Panc1 (cell line): ENCODE results near the gene KRTAP10-7.

Source experiments
- POLR2AphosphoS5 ChIP-seq: IDR thresholded peaks from 2 replicates; pipeline ENCODE4 v1.6.1; 2012; ENCODE audit warnings: mild to moderate bottlenecking, low read depth, low read length, moderate library complexity
- SIN3A ChIP-seq: IDR thresholded peaks from 2 replicates; pipeline ENCODE4 v1.6.1; 2012; ENCODE audit warnings: low read depth, mild to moderate bottlenecking, low read length, moderate library complexity, borderline replicate concordance; ENCODE audit not compliant: insufficient read depth
- TCF7L2 ChIP-seq: IDR thresholded peaks from 2 replicates; pipeline ENCODE4 v1.6.1; 2011; ENCODE audit warnings: mild to moderate bottlenecking, low read depth, low read length, inconsistent platforms
- TF ChIP-seq, protein P1 (sequence below): fragments of 450-650 bp; IDR thresholded peaks from 2 replicates; pipeline ENCODE4 v1.5.1; 2017; ENCODE audit warnings: mild to moderate bottlenecking

DNA sequence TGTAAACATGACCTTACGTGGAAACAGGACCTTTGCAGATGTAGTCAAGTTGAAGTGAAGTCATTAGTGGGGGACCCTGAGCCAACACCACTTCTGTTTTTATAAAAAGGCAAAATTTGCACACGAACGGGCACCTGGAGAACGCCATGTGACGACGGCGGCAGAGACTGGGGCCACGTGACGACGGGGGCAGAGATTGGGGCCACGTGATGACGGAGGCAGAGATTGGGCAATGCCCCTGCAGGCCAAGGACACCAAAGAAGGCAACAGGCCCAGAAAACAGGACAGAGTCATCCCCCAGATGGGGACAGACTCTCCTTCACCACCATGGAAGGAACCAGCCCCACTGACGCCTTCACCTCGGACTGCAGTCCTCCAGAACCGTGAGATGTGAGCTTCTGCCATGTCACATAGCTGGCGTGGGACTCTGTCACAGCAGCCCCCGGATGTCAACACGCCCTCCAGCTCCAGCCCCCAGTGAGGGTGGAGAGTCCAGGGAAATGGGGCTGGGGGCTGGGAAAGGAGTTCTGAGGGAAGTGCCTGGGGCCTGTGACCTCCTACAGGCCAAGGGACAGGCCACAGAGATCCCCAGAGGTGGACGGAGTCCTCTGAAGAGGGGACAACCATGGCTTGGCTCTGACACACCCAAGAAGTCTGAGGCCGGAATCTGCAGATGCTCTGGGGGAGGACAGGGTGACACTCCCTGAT lies 50.0 kb downstream of the KRTAP10-7 start:
- TF ChIP-seq, protein P1, sequence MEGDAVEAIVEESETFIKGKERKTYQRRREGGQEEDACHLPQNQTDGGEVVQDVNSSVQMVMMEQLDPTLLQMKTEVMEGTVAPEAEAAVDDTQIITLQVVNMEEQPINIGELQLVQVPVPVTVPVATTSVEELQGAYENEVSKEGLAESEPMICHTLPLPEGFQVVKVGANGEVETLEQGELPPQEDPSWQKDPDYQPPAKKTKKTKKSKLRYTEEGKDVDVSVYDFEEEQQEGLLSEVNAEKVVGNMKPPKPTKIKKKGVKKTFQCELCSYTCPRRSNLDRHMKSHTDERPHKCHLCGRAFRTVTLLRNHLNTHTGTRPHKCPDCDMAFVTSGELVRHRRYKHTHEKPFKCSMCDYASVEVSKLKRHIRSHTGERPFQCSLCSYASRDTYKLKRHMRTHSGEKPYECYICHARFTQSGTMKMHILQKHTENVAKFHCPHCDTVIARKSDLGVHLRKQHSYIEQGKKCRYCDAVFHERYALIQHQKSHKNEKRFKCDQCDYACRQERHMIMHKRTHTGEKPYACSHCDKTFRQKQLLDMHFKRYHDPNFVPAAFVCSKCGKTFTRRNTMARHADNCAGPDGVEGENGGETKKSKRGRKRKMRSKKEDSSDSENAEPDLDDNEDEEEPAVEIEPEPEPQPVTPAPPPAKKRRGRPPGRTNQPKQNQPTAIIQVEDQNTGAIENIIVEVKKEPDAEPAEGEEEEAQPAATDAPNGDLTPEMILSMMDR, result no peak
- TF ChIP-seq POLR2AphosphoS5, result no peak
- TF ChIP-seq TCF7L2, result no peak
- no peak for TF ChIP-seq SIN3A
